Stimulated activated CD4-positive, alpha-beta T cell treated with anti-CD3 and anti-CD28 coated beads, Interleukin-2, amount 100 ng/mL, for 4 hours (primary cell): ENCODE data around the gene BBS1.
"Not testable (repeated sequence)": the region's sequence is repeated elsewhere in the genome, so short reads cannot be mapped to it uniquely, and the experiment has no call there.

Experiments used
- DNase-seq: peaks from one replicate; pipeline ENCODE4 v3.0.0-alpha.2; 2020; ENCODE audit warnings: low read depth

Gene BBS1

DNA sequence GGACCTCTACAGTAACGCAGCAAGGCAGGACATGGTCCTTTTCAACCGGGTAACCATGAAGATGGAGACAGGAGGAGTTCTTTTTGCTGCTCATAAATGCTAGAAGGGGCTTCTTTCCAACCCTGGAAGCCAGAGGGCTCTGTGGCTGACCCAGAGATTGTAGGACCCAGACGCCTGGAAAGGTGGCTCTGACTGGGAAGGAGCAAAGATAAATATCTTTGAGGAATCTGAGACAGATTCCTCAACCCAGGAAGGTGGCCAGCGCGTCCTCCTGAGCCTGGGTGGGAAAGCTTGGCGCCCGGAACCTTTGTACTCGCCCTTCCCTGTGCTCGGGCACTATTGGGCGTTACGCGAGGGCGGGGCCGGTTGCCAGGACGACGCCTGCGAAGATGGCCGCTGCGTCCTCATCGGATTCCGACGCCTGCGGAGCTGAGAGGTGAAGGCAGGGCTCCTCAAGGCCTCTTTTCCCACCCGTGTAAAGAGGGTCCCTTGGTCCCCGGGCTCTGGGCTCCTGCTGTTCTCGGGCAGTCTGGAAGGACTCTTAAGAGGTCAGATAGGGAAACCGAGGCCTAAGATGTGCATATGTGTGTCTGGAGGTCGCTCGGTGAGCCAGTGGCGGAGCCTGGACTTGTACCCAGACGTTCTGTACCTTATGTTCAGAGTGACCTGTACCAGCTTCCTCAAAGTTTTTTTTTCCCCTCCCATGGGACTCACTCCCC is at the start of gene BBS1:
Gene BBS1 (plus strand): TSS at position 365 of the 719 bp plus-strand sequence. CDS start 25 bp downstream, at position 390.
- DNase-seq: peak; percentile 75

DNA sequence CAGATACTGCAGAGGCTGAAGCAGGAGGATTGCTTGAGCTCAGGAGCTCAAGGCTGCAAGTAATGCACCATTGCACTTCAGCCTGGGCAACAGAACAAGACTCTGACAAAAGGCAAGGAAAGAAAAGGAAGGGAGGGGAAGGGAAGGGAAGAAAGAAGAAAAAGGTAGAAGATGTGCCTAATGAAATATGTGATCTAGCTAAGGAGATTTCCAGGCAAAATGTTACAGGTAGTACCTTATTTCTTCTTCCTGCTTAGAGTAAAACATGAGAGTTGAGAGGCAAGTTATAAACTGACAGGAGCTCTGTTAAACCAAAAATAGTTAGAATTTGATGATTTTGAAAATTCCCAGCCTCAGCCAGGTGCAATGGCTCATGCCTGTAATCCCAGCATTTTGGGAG is 48.4 kb upstream of the BBS1 start:
- no peak for DNase-seq

DNA sequence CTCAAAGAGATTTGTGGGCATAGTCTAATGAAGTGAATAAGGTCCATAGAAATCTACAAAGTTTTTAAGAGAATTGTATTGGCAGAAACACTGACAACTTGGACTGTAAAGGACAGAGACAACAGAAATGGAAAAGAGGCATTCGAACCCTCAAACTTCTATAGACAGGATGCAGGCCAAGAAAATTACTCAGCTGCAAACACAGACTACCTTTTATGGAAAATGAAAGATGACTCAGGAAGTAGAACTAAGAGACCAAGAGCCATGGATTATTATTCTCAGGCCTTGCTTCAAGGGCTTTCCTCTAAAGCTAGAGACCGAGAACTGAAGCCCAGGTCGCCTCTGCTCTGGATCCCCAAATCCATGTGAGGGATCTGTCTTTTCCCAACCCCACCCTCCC is 47.5 kb upstream of the BBS1 start:
- DNase-seq: no peak

DNA sequence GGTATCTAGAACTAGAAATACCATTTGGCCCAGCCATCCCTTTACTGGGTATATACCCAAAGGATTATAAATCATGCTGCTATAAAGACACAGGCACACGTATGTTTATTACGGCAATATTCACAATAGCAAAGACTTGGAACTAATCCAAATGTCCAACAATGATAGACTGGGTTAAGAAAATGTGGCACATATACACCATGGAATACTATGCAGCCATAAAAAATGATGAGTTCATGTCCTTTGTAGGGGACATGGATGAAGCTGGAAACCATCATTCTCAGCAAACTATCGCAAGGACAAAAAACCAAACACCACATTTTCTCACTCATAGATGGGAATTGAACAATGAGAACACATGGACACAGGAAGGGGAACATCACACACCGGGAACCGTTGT is 46.3 kb upstream of the BBS1 start:
- DNase-seq: not testable (repeated sequence)

DNA sequence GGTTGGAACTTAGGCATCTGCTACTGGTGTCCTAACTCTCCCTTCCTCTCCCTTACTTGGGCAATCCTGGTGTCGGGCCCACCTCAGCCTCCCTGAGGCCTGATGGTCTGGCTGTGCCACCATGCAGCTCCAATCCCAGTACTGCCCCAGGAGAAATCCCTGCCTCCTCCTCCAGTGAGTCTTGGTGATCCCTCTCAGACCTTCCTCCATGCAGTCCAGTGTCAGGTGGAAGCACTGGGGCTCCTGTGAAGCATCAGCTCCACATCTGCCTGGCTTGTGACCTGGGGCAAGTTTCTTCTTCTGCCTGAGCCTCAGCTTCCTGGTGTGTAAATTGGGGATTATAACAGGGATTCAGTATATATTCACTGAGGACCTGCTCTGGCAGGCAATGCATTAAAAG is 45.5 kb upstream of the BBS1 start:
- DNase-seq: no peak

DNA sequence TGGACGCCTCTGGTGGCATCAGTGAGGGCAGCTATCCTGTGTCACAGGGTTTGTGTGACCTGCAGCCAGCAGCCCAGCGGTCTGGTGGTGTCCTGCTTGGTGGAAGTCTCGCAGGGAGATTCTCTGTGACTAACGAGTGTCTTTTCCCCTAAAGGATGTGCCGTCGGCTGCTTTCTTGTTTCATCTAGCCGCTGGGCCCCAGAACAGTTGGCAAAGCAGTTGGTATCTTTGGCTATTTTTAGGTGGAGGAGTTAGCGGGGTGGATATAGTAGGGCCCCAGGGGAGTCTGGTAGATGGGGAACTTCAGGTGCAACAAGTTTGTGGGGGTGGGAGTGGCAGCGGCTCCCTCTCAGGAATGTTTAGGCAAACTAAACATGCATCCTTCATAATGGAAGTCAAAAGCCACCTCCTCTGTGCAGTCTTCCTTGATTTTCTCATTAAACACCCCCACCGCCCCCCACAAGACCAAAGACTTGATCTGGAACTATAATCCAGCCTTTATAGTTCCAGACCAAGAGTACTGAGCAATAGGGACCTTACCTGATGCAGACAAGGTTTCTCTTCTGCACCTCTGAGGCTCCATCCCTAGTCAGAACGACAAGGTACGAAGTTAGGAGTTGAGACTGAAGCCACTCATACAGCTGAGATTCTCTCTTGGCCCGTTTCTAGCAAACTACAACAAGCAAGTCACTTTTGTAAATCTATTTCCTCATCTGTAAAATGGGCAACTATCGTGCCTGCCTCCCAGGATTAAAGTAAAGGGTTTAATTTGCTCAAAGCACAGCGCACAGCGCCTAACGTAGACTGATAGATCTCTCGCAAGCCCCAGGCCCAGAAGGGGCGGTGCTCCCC is 44.8 kb upstream of the BBS1 start:
- DNase-seq: no peak

DNA sequence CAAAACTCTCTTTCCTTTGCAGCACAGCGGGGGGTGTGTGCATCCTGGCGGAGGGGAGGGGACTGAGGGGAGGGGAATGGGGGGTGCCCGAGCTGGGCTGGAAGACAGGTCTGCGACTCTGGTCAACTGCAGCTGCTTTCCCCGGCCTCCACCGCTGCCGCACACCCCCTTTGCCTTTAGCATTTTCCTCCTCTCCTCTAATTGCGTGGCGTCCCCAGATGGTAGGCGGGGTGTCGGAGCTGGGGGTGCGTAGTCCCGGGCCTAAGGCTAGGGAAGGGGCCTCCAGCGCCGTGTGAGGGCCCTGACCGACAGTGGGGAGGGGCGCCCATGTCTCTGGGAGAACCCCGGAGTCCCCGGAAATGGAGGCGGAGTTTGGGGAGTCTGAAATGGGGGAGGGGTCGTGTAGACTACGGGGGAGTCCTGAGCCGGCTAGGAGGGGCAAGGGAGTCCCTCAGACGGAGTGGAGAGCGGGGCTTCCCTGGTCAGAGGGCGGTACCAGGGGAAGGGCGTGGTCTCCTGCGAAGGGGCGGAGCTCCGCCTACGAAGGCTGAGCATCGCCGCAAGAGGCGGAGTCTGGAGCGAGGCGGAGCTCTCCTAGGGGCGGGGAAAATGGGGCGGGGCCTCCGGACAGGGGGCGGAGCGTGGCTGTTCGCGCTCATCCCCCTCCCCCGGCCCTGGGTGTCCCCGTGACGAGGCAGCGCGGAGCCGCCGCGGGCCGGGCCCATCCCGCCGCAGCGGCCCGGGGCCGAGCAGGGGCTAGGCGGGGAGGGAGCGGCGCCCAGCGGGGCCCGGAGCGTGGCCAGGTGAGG is 44.0 kb upstream of the BBS1 start, which contains the start of gene PELI3:
Gene PELI3 (plus strand): TSS at position 681 of the 809 bp plus-strand sequence. CDS start 1,224 bp downstream, outside the sequence.
- peak; percentile 89 for DNase-seq

DNA sequence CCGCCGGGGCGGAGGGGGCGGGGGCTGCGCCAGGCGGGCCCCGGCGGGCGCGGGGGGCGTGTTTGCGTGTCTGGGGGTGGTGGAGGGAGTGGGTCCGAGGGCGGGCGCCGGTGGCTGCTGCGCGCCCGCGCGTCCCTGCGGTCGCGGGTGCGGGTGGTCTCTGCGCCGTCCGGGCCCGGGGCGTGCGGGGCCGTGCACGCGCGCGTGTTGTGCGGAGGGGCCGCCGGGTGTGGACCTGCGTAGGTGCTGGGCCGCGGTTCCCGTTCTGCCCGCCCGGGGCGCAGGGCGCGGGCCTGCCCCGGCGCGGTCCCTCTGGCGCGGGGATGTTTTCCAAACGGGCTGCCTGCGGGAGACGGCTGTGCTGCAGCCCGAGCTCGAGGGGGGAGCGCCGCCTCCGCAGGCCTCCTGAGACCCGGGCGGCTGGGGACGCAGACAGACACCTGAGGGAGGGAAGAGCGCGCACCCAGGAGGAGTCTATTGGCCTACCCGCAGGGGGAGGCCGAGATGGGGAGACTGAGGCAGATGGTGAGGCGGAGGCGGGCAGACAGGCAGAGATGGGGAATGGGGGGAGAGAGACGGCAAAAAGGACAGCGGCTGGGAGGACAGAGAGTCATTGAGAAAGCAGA is 43.3 kb upstream of the BBS1 start:
- no peak for DNase-seq

DNA sequence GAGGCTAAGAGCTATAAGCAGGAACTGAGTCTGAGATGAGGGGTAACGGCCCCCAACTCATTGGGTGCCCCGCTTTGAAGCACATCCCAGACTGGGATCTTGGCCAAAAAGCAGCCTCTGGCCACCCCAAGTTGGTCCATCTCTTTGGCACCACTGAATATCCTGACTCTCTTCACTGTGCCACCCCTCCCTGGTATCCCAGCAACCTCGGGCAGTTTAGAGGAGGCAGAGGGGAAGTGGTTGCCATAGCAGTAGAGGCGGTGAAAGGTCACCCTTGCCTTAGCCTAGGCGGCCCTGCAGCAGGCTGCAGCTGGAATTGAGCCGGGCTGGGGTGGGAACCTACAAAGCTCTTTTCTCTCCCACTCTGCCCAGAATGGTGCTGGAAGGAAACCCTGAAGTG is 42.7 kb upstream of the BBS1 start:
- no peak for DNase-seq

DNA sequence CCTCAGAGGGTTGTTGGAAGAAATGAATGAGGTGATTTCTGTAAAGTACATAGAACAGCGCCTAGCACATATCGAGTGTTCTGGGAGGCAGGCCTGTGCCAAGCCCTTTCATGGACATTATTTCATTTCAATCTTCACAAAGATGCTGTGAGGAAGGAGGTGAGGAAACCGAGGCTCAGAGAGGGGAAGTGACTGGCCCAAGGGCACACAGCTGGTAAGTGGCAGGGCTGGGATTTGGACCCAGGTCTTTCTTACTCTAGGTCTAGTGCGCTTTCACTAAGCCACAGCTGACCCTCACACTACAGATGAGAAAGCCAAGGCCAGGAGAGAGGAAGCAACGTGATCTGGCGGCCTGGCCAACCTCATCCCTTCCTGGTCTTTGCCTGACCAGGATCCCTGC is 41.7 kb upstream of the BBS1 start:
- no peak for DNase-seq

DNA sequence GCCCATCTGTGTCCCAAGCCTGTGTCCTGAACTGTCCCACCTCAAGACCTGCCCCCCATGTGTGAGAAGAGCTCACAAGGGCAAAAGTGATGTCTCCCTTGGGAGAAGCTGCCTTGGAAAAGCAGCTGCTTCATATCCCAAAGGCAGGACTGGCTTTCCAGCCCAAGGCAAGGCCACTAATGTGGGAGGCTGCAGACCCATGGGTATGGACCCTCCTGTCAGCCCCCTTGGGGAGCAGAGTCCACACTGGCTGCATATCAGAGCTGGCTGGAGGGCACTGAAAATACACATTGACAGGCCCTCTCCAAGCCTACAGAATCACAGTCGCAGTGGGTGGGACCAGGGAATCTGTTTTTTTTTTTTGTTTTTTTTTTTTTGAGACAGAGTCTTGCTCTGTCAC is 41.0 kb upstream of the BBS1 start:
- DNase-seq: no peak

DNA sequence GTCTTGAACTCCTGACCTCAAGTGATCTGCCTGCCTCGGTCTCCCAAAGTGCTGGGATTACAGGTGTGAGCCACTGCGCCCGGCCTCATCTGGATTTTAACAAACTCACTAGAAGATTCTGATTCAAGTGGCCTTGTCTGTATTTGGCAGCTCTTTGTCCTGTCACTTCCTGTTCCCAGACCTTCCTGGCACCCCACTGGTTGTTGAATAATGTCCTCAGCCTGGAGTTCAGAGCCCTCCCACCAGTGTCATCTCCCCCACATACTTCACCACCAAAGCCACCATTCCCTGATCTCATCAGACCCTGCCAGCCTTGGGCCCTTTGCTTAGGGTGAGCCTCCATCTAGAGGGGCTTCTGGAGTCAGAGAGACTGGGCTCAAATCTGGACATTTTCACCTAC is 40.4 kb upstream of the BBS1 start:
- no peak for DNase-seq

DNA sequence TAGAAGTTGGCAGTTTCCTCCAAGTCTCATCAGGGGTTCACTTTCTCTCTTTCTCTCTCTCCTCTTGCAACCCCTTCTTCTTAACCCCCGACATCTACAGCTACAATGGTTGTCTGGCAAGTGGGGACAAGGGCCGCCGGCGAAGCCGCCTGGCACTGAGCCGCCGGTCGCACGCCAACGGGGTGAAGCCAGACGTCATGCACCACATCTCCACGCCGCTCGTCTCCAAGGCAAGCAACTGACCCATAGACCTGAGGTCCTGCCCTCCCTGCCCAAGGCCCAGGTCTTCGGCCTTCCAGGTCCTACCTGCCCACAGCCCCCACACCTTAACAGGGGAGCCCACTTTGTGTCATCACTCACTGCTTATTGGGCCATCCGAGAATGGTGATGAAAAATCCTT is 39.3 kb upstream of the BBS1 start:
- no peak for DNase-seq

DNA sequence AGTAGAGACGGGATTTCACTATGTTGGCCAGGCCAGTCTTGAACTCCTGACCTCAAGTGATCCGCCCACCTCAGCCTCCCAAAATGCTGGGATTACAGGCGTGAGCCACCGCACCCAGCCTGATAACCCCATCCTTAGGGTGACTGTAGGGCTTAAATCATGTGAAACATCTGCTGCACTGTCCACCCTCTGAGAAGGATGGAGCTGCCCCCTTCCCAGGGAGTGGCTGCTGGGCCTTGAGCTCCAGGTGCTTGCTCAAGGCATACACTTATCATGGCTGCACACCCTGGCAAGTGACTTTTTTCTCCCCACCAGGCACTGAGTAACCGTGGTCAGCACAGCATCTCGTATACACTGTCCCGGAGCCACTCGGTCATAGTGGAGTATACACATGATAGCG is 38.4 kb upstream of the BBS1 start:
- DNase-seq: no peak

DNA sequence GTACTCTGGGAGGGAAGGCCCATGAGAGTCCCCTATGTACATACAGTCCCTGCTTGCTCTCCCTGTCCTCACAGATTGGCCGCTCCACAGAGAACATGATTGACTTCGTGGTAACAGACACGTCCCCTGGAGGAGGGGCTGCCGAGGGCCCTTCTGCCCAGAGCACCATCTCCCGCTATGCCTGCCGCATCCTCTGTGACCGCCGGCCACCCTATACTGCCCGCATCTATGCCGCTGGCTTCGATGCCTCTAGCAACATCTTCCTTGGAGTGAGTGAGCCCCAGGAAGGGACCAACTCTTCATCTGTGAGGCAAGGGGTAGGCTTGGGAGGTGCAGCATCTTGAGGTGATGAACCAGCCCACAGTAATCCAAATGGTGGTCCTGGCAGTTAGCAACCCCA is 37.3 kb upstream of the BBS1 start:
- no peak for DNase-seq

DNA sequence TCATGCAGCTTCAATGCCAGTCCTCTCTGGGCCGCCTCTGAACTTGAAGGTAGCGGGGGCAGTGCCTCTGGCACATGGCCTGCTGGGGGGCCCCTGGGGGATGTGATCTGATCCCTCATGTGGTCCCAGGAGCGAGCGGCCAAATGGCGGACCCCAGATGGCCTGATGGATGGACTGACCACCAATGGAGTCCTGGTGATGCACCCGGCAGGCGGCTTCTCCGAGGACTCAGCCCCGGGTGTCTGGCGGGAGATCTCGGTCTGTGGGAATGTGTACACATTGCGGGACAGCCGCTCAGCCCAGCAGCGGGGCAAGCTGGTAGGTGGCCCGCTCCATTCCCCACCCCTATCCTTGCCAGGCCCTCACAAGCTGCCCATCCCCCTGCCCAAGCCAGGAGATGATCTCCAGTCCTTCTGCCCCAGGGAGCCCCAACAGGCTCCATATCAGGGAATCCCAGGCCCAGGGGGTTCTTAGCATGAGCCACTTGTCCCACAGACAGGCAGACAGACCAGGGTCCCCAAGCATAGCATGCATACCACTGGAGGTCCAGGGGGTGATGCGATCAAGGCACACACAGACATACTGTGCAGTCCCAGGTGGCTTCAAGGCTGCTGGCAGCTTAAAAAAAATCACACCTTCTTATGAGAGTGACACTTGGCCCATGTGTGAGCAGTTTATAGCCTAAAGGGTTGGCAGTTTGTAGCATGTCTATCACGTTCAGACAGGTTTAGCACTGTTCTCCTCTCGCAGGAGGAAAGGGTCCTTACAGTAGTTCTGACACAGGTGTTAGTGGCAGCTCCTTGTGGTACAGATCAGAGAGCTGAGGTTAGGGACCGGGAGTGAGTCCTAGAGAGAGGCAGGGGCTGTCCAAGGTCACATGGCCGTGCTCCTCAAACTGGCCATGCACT is 36.6 kb upstream of the BBS1 start:
- DNase-seq: no peak

DNA sequence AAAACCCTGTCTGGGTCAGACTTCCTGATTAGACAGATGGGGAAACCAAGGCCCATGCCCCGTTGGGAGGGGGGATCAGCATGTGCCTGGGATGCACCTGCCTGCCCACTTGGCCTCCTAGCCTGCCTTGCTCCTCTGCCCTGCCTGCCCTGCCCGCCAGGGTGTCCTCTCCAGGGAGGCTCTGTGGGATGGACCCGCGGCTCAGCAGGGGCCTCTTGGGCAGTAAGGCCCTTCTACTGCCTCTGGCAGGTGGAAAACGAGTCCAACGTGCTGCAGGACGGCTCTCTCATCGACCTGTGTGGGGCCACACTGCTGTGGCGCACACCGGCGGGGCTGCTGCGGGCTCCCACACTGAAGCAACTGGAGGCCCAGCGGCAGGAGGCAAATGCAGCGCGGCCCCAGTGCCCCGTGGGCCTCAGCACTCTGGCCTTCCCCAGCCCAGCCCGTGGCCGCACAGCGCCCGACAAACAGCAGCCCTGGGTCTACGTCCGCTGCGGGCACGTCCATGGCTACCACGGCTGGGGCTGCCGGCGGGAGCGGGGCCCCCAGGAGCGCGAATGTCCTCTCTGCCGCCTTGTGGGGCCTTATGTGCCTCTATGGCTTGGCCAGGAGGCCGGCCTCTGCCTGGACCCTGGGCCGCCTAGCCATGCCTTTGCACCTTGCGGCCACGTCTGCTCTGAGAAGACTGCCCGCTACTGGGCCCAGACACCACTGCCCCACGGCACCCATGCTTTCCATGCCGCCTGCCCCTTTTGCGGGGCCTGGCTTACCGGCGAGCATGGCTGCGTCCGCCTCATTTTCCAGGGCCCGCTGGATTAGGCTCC is 34.9 kb upstream of the BBS1 start:
- no peak for DNase-seq

DNA sequence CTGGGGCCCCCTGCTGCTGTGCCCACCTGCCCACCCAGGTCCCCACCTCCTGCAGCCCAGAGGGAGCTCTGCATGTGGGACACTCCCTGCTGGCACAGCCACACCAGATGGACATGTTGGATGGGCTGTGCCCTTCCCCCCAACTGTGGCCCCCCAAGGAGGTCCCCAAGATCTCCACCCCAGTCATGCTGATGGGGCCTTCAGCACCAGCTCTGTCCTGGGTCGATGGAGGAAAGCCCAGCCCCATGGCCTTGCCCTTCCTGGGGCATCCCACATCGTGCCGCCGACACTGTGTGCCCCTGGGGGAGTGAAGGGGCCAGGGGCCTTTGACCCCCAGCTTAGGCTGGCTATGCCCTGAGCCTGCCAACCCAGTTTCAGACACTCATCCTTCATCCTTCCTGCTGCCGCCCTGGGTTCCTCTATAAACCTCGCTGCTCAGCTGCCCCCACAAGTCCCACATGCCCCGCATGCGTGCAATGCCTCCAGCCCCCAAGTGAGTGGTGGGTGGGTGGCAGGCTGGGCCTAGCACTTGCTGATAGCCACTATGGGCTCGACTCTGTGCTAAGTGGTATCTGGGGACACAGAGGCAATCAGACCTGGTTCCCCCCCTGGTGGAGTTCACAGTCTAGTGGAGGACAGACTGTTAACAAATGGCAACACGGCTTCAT is 34.1 kb upstream of the BBS1 start:
- DNase-seq: no peak

DNA sequence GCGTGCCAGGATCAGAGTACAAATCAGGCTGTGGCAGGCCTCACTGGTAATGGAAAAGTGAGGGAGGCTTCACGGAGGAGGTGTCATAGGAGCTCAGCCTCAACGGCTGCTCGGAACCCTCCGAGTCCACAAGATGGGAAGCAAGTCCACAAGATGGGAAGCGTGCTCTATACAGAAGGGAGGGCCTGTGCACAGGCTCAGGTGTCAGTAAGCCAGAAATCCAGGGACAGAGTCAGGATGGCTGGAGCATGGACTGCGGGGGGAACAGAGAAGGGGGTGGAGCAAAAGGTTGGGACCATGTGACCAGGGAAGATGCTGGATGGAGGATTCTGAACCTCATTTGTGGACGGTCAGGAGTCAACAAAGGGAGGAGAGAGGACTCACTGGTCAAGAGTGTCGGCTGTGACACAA is 33.6 kb upstream of the BBS1 start:
- DNase-seq: no peak
